Measurements from ENCODE around the gene SELENOP. TPM values are rescaled to one million over a fixed set of nuclear protein-coding genes. Genes with fewer than 3 reads are reported as not detected.

Gene SELENOP
- total and polyA plus RNA-seq, 2 of the 13 experiments (the other 11 are each of a cell fraction or from before 2014, with no cell fraction given) = 1,895 to 2,083 TPM

DNA sequence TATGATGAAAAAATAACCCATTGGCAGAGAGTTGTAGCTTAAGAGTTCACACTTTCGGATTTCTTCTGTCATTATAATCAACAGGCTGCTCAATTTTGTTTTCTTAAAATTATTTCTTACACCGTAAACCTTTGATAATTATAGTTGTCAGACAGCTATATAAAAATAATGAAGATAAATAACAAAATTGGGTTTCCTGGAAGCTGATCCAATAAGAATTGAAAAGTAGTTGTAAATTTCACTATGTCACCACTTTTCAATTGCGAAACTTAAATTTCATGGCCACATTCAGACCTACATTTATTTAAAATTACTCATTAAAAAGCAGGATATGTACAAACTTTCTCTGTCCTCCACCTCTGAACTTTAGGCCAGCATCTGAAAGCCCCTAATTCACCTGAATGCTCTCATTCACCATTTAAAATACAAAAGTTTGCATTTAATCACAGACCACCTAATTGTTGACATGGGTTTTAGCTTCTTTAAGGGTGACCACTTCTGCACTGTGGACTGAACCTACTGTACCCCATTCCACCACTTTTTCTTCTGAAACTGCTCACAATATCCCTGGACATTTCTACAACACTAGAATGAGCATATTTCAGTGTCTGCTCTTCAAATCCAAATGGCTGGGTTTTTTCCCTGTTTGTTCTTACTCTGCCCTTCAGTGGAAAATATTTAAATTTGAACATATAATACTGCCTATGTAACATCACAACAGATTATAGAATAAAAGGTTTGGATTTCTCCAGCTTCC is 680 bp downstream of the SELENOP start (continued):
- TF ChIP-seq, protein P1, sequence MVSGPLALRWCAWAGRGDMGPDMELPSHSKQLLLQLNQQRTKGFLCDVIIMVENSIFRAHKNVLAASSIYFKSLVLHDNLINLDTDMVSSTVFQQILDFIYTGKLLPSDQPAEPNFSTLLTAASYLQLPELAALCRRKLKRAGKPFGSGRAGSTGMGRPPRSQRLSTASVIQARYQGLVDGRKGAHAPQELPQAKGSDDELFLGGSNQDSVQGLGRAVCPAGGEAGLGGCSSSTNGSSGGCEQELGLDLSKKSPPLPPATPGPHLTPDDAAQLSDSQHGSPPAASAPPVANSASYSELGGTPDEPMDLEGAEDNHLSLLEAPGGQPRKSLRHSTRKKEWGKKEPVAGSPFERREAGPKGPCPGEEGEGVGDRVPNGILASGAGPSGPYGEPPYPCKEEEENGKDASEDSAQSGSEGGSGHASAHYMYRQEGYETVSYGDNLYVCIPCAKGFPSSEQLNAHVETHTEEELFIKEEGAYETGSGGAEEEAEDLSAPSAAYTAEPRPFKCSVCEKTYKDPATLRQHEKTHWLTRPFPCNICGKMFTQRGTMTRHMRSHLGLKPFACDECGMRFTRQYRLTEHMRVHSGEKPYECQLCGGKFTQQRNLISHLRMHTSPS (CRISPR knock-in tag; IDR thresholded peaks at IDR 0.05; ENCODE audit: low read depth) = no peak
- TF ChIP-seq MIER3 (CRISPR knock-in tag; IDR thresholded peaks at IDR 0.05; ENCODE audit: borderline replicate concordance) (no peak), RBM39 (IDR thresholded peaks at IDR 0.05; ENCODE audit: low read depth, low read length, poor library complexity, severe bottlenecking) (no peak), ZNF850 (CRISPR knock-in tag; conservative IDR thresholded peaks at IDR 0.05) (0 out of 2 replicates have a peak, but pooled peaks have one; percentile 25), SRSF4 (IDR thresholded peaks at IDR 0.05; ENCODE audit: low read depth, low read length, poor library complexity, severe bottlenecking) (peak; percentile 35), ZNF652 (CRISPR knock-in tag; IDR thresholded peaks at IDR 0.05; ENCODE audit: borderline replicate concordance, low read depth) (0 out of 2 replicates have a peak, but pooled peaks have one; percentile 2), RBM22 (optimal IDR thresholded peaks at IDR 0.05; ENCODE audit: low read length) (peak; percentile 96), SNAI1 (CRISPR knock-in tag; IDR thresholded peaks at IDR 0.05; ENCODE audit: borderline replicate concordance) (0 out of 2 replicates have a peak, but pooled peaks have one; percentile 36), HDAC6 (IDR thresholded peaks at IDR 0.05; ENCODE audit: low read depth, low read length) (0 out of 2 replicates have a peak, but pooled peaks have one; percentile 22), RBFOX2 (IDR thresholded peaks at IDR 0.05; ENCODE audit: low read depth, low read length) (peak; percentile 77), PAF1 (CRISPR knock-in tag; IDR thresholded peaks at IDR 0.05) (peak; percentile 84), SOX13 (IDR thresholded peaks at IDR 0.05) (no peak), SOX13 (CRISPR knock-in tag; conservative IDR thresholded peaks at IDR 0.05 in 1 of 2, IDR thresholded peaks at IDR 0.05 in 1 of 2) (0 out of 4 replicates have a peak, but pooled peaks of 1 of the 2 experiments have one; percentile 16)
- TF ChIP-seq, protein P2, sequence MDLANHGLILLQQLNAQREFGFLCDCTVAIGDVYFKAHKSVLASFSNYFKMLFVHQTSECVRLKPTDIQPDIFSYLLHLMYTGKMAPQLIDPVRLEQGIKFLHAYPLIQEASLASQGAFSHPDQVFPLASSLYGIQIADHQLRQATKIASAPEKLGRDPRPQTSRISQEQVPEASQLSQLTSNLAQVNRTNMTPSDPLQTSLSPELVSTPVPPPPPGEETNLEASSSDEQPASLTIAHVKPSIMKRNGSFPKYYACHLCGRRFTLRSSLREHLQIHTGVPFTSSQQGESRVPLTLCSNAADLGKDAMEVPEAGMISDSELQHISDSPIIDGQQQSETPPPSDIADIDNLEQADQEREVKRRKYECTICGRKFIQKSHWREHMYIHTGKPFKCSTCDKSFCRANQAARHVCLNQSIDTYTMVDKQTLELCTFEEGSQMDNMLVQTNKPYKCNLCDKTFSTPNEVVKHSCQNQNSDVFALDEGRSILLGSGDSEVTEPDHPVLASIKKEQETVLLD (CRISPR knock-in tag; IDR thresholded peaks at IDR 0.05; ENCODE audit: low read depth) = no peak
